ENCODE results near the gene UNC5A.

GRCh38 chr5:176844706-176845391 is 34.5 kb downstream of the UNC5A start:
- TF ChIP-seq GATA3 (IDR thresholded peaks at IDR 0.05; ENCODE audit: low read depth, low read length), result no peak
- TF ChIP-seq GATA2 (IDR thresholded peaks at IDR 0.05; ENCODE audit: low read depth, low read length), result 0 out of 2 replicates have a peak, but pooled peaks have one; percentile 11
